HepG2 (cell line): ENCODE measurements around the gene CCDC88C. TPM values are rescaled to one million over a fixed set of nuclear protein-coding genes. Genes with fewer than 3 reads are reported as not detected.

Experiments used
- ISX ChIP-seq: sonication (generic); formaldehyde crosslinking; conservative IDR thresholded peaks from 2 replicates; pipeline ENCODE4 v1.5.0; 2020; ENCODE audit warnings: missing genetic modification reagents
- JUNB ChIP-seq: sonication (generic); formaldehyde crosslinking; IDR thresholded peaks from 2 replicates; pipeline ENCODE4 v1.8.0; 2022; ENCODE audit warnings: missing genetic modification reagents, mild to moderate bottlenecking, borderline replicate concordance
- LCORL ChIP-seq, 2 experiments: fragments of 450-650 bp in 1 of 2; sonication (generic) in 1 of 2; formaldehyde crosslinking in 1 of 2; IDR thresholded peaks; 2 replicates each; pipeline versions ENCODE4 v1.5.0 to v1.6.1; 2017 to 2020; ENCODE audit warnings: antibody characterized with exemption in 1 of 2, missing genetic modification reagents in 1 of 2
- NFAT5 ChIP-seq: sonication (generic); formaldehyde crosslinking; IDR thresholded peaks from 2 replicates; pipeline ENCODE4 v1.4.0; 2020; ENCODE audit warnings: missing genetic modification reagents
- NFKB2 ChIP-seq: sonication (generic); formaldehyde crosslinking; IDR thresholded peaks from 2 replicates; pipeline ENCODE4 v1.4.0; 2020; ENCODE audit warnings: missing genetic modification reagents, borderline replicate concordance
- SMC3 ChIP-seq: IDR thresholded peaks from 2 replicates; pipeline ENCODE4 v1.6.1; 2011; ENCODE audit warnings: low read length, improper control_type of control experiment
- SNAI1 ChIP-seq: sonication (generic); formaldehyde crosslinking; IDR thresholded peaks from 2 replicates; pipeline ENCODE4 v1.5.0; 2020; ENCODE audit warnings: mild to moderate bottlenecking, missing genetic modification reagents, borderline replicate concordance
- THRA ChIP-seq: sonication (generic); formaldehyde crosslinking; IDR thresholded peaks from 2 replicates; pipeline ENCODE4 v1.4.0; 2020; ENCODE audit warnings: missing genetic modification reagents, borderline replicate concordance
- UBTF ChIP-seq: sonication (generic); formaldehyde crosslinking; IDR thresholded peaks from 2 replicates; pipeline ENCODE4 v1.4.0; 2020; ENCODE audit warnings: mild to moderate bottlenecking, missing genetic modification reagents
- ZBTB26 ChIP-seq: IDR thresholded peaks from 2 replicates; pipeline ENCODE4 v1.6.1; 2016; ENCODE audit warnings: missing compliant biosample characterization, missing genetic modification reagents, borderline replicate concordance
- ZNF12 ChIP-seq: sonication (generic); formaldehyde crosslinking; IDR thresholded peaks from 2 replicates; pipeline ENCODE4 v1.5.0; 2020; ENCODE audit warnings: missing genetic modification reagents
- ZNF746 ChIP-seq: sonication (generic); formaldehyde crosslinking; IDR thresholded peaks from 2 replicates; pipeline ENCODE4 v1.8.0; 2022; ENCODE audit warnings: mild to moderate bottlenecking, missing genetic modification reagents
- polyA plus RNA-seq, 8 experiments: library from polyadenylated mRNA; depleted of rRNA in 3 of 8; stranded (reverse) in 7 of 8; unstranded in 1 of 8; fragments of >200 nt; fragmentation: Illumina TruSeq in 4 of 8; extraction: Trizol in 4 of 8; gene quantifications; 2 replicates each; pipeline versions ENCODE4 v1.2.1 to v1.2.3, GENCODE V29; 2011 to 2016; ENCODE audit warnings: low read depth in 4 of 8, missing spikeins in 1 of 8, mixed read lengths in 1 of 8; ENCODE audit not compliant: insufficient read depth in 1 of 8
- total RNA-seq, 5 experiments: library from RNA; depleted of rRNA; stranded (reverse); fragments of >200 nt; fragmentation: Illumina TruSeq; extraction: Trizol; gene quantifications; 2 replicates each; pipeline ENCODE4 v1.2.3, GENCODE V29; 2016; ENCODE audit warnings: low read depth in 1 of 5

CCDC88C gene
- total and polyA plus RNA-seq, 2 of the 13 experiments (the other 11 are each of a cell fraction or from before 2014, with no cell fraction given): 3.6 to 11.7 TPM

- TF ChIP-seq NFAT5 (CRISPR knock-in tag) (no peak), SMC3 (peak; percentile 50; the same call in 1 of the 2 replicates), ZNF746 (CRISPR knock-in tag) (0 out of 2 replicates have a peak, but pooled peaks have one; percentile 24), ZNF12 (CRISPR knock-in tag) (no peak), LCORL (IDR thresholded peaks at IDR 0.05) (no peak), LCORL (CRISPR knock-in tag; IDR thresholded peaks at IDR 0.05) (0 out of 2 replicates have a peak, but pooled peaks have one; percentile 64), UBTF (CRISPR knock-in tag) (peak; percentile 61), NFKB2 (peak; percentile 30; the same call in 1 of the 2 replicates), JUNB (no peak), ISX (CRISPR knock-in tag) (no peak), THRA (CRISPR knock-in tag) (0 out of 2 replicates have a peak, but pooled peaks have one; percentile 21), ZBTB26 (CRISPR knock-in tag) (peak; percentile 61), SNAI1 (no peak; the same call in 1 of the 2 replicates)
These were observed 895 bp upstream of the CCDC88C start (continued) for GRCh38 chr14:91418387-91419043.
